ENCODE results near the gene SELENOI.

- no peak for TF ChIP-seq CTCF (IDR thresholded peaks at IDR 0.05; ENCODE audit: low read length)
- TF ChIP-seq EZH2 (optimal IDR thresholded peaks at IDR 0.05; ENCODE audit: low read depth, low read length): no peak
- TF ChIP-seq EZH2phosphoT487 (IDR thresholded peaks at IDR 0.05; ENCODE audit: low read length): no peak
Measured at GRCh38 chr2:26438526-26438925, 92.6 kb downstream of the SELENOI start.

Measured in MM.1S (cell line).